ENCODE data around the gene POFUT2.

GRCh38 chr21:45335151-45335760 is 47.6 kb upstream of the POFUT2 start:
- TF ChIP-seq CTCF (IDR thresholded peaks at IDR 0.05): no peak
- TF ChIP-seq POLR2A (IDR thresholded peaks at IDR 0.05): no peak
- no peak for TF ChIP-seq POLR2AphosphoS5 (IDR thresholded peaks at IDR 0.05; ENCODE audit: insufficient read depth in 1 of 2, low read depth in 1 of 2)
